Thoracic aorta (tissue), 2 donors: Measurements from ENCODE around the gene GAS2L3. TPM values are rescaled to one million over a fixed set of nuclear protein-coding genes. Genes with fewer than 3 reads are reported as not detected.
"Not testable (repeated sequence)": the region's sequence is repeated elsewhere in the genome, so short reads cannot be mapped to it uniquely, and the experiment has no call there.

Source experiments
- ATAC-seq: fragments of 150-250 bp; one replicate; pipeline ENCODE4 v1.8.0; 2017; ENCODE audit warnings: low read depth; ENCODE audit not compliant: insufficient number of reproducible peaks, low FRiP score
- DNase-seq: peaks from one replicate; pipeline ENCODE4 v3.0.0-alpha.2; 2020; ENCODE audit warnings: low spot score
- H3K27ac ChIP-seq, 2 donors: fragments of 200-600 bp; sonication (generic); 1 replicate in 1 of 2; 2 replicates in 1 of 2; pipeline ENCODE4 v1.5.1; 2016; ENCODE audit warnings: mild to moderate bottlenecking in 2 of 2, moderate library complexity in 2 of 2
- H3K27me3 ChIP-seq: fragments of 200-600 bp; sonication (generic); replicated peaks from 2 replicates; pipeline ENCODE4 v1.6.0; 2016; ENCODE audit warnings: mild to moderate bottlenecking; ENCODE audit not compliant: insufficient read depth
- H3K36me3 ChIP-seq: fragments of 200-600 bp; sonication (generic); one replicate; pipeline ENCODE4 v1.5.1; 2016
- H3K4me1 ChIP-seq, 2 donors: fragments of 200-600 bp; sonication (generic); 1 replicate in 1 of 2; 2 replicates in 1 of 2; pipeline versions ENCODE4 v1.5.1 to v1.6.0; 2016; ENCODE audit warnings: low read depth in 2 of 2, mild to moderate bottlenecking in 1 of 2; ENCODE audit not compliant: control insufficient read depth in 1 of 2
- H3K4me3 ChIP-seq: fragments of 200-600 bp; sonication (generic); 2 replicates; pipeline ENCODE4 v1.5.1; 2016; ENCODE audit warnings: mild to moderate bottlenecking
- H3K9me3 ChIP-seq: fragments of 200-600 bp; sonication (generic); 2 replicates; pipeline ENCODE4 v1.5.1; 2016
- CTCF ChIP-seq: fragments of 200-600 bp; sonication (generic); IDR thresholded peaks from one replicate; pipeline ENCODE4 v1.5.1; 2019; ENCODE audit warnings: antibody characterized with exemption
- total RNA-seq, 2 donors: library from RNA; depleted of rRNA; stranded (reverse); fragments of >200 nt; gene quantifications; one replicate each; pipeline versions ENCODE4 v1.1.0 to v1.2.3, GENCODE V29; 2016

The GAS2L3 gene
- total RNA-seq, 2 donors from 2014 or later: 9.3 to 12.8 TPM

- Histone ChIP-seq H3K4me1 (no peaks in the 10 kb centered on the region), H3K9me3 (no peaks in the 10 kb centered on the region), H3K36me3 (no peaks in the 10 kb centered on the region), H3K4me3 (no peak overlapping the region), H3K27ac (no peak overlapping the region), H3K27me3 (no peaks in the 10 kb centered on the region)
- ATAC-seq (no peak), DNase-seq (no peak)
- no peak for TF ChIP-seq CTCF
Measured at GRCh38 chr12:100593490-100593889, 20.0 kb downstream of the GAS2L3 start.

GRCh38 chr12:100601626-100602025 lies 28.1 kb downstream of the GAS2L3 start:
- no peak for TF ChIP-seq CTCF
- no peak for DNase-seq

GRCh38 chr12:100602997-100603396 lies 29.5 kb downstream of the GAS2L3 start:
- not testable (repeated sequence) for H3K27ac ChIP-seq, H3K4me1 ChIP-seq, H3K27me3 ChIP-seq, H3K9me3 ChIP-seq, H3K36me3 ChIP-seq, ATAC-seq, H3K4me3 ChIP-seq, DNase-seq

More at GRCh38 chr12:100601626-100602025, 28.1 kb downstream of the GAS2L3 start:
- Histone ChIP-seq H3K4me3 (no peak overlapping the region), H3K4me1 (no peaks in the 10 kb centered on the region), H3K36me3 (no peaks in the 10 kb centered on the region), H3K27me3 (no peaks in the 10 kb centered on the region), H3K9me3 (no peaks in the 10 kb centered on the region), H3K27ac (no peak overlapping the region)
- ATAC-seq: no peak

GRCh38 chr12:100608776-100609175 lies 35.3 kb downstream of the GAS2L3 start:
- no peaks in the 10 kb centered on the region for H3K9me3 ChIP-seq
- no peaks in the 10 kb centered on the region for H3K36me3 ChIP-seq
- H3K27ac ChIP-seq: no peak overlapping the region
- no peak for DNase-seq
- no peak for ATAC-seq
- H3K4me1 ChIP-seq: no peaks in the 10 kb centered on the region
- no peak for TF ChIP-seq CTCF
- no peaks in the 10 kb centered on the region for H3K27me3 ChIP-seq
- no peak overlapping the region for H3K4me3 ChIP-seq

- DNase-seq (no peak), ATAC-seq (no peak)
- Histone ChIP-seq H3K36me3 (no peaks in the 10 kb centered on the region), H3K27me3 (no peaks in the 10 kb centered on the region), H3K4me3 (no peak overlapping the region), H3K27ac (no peak overlapping the region), H3K4me1 (no peaks in the 10 kb centered on the region), H3K9me3 (no peaks in the 10 kb centered on the region)
- TF ChIP-seq CTCF: no peak
Measured at GRCh38 chr12:100610666-100611430, 37.4 kb downstream of the GAS2L3 start.

- DNase-seq (no peak), ATAC-seq (no peak)
- Histone ChIP-seq H3K4me1 (no peaks in the 10 kb centered on the region), H3K36me3 (no peaks in the 10 kb centered on the region), H3K27ac (no peak overlapping the region), H3K27me3 (no peaks in the 10 kb centered on the region), H3K9me3 (no peaks in the 10 kb centered on the region), H3K4me3 (no peak overlapping the region)
- TF ChIP-seq CTCF: no peak
Measured at GRCh38 chr12:100612606-100613005, 39.1 kb downstream of the GAS2L3 start.
